ENCODE results near the gene POLG. TPM values are rescaled to one million over a fixed set of nuclear protein-coding genes. Genes with fewer than 3 reads are reported as not detected.

The POLG gene
- polyA plus RNA-seq, 1 donor from 2014 or later: 47.9 TPM

GRCh38 chr15:89335298-89336041 is 846 bp upstream of the POLG start:
- peak overlapping the region; percentile 73 for H3K4me2 ChIP-seq (ENCODE audit: low read length)
- TF ChIP-seq, protein P1, sequence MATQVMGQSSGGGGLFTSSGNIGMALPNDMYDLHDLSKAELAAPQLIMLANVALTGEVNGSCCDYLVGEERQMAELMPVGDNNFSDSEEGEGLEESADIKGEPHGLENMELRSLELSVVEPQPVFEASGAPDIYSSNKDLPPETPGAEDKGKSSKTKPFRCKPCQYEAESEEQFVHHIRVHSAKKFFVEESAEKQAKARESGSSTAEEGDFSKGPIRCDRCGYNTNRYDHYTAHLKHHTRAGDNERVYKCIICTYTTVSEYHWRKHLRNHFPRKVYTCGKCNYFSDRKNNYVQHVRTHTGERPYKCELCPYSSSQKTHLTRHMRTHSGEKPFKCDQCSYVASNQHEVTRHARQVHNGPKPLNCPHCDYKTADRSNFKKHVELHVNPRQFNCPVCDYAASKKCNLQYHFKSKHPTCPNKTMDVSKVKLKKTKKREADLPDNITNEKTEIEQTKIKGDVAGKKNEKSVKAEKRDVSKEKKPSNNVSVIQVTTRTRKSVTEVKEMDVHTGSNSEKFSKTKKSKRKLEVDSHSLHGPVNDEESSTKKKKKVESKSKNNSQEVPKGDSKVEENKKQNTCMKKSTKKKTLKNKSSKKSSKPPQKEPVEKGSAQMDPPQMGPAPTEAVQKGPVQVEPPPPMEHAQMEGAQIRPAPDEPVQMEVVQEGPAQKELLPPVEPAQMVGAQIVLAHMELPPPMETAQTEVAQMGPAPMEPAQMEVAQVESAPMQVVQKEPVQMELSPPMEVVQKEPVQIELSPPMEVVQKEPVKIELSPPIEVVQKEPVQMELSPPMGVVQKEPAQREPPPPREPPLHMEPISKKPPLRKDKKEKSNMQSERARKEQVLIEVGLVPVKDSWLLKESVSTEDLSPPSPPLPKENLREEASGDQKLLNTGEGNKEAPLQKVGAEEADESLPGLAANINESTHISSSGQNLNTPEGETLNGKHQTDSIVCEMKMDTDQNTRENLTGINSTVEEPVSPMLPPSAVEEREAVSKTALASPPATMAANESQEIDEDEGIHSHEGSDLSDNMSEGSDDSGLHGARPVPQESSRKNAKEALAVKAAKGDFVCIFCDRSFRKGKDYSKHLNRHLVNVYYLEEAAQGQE (IDR thresholded peaks at IDR 0.05; ENCODE audit: borderline replicate concordance): no peak
- TF ChIP-seq TAF1 (IDR thresholded peaks at IDR 0.05; ENCODE audit: low read depth) (no peak), SMC3 (conservative IDR thresholded peaks at IDR 0.05; ENCODE audit: poor library complexity) (no peak), RAD21 (conservative IDR thresholded peaks at IDR 0.05) (no peak), EZH2 (IDR thresholded peaks at IDR 0.05; ENCODE audit: borderline replicate concordance, insufficient read depth, low read length, poor library complexity, severe bottlenecking) (no peak), POLR2AphosphoS5 (IDR thresholded peaks at IDR 0.05) (no peak), MXI1 (conservative IDR thresholded peaks at IDR 0.05; ENCODE audit: poor library complexity, severe bottlenecking) (no peak), EP300 (conservative IDR thresholded peaks at IDR 0.05; ENCODE audit: poor library complexity, severe bottlenecking) (no peak)
- TF ChIP-seq, protein P2, sequence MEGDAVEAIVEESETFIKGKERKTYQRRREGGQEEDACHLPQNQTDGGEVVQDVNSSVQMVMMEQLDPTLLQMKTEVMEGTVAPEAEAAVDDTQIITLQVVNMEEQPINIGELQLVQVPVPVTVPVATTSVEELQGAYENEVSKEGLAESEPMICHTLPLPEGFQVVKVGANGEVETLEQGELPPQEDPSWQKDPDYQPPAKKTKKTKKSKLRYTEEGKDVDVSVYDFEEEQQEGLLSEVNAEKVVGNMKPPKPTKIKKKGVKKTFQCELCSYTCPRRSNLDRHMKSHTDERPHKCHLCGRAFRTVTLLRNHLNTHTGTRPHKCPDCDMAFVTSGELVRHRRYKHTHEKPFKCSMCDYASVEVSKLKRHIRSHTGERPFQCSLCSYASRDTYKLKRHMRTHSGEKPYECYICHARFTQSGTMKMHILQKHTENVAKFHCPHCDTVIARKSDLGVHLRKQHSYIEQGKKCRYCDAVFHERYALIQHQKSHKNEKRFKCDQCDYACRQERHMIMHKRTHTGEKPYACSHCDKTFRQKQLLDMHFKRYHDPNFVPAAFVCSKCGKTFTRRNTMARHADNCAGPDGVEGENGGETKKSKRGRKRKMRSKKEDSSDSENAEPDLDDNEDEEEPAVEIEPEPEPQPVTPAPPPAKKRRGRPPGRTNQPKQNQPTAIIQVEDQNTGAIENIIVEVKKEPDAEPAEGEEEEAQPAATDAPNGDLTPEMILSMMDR (IDR thresholded peaks at IDR 0.05; ENCODE audit: poor library complexity, severe bottlenecking): no peak
- H3K27ac ChIP-seq (ENCODE audit: low read length): peak overlapping the region; percentile 27
- peak overlapping the region; percentile 76 for H3K4me3 ChIP-seq (ENCODE audit: low read length)
- peak overlapping the region; percentile 54 for H3K9ac ChIP-seq (ENCODE audit: low read length)
- peak overlapping the region; percentile 27 for H2AFZ ChIP-seq (ENCODE audit: low read depth, low read length)
- H3K79me2 ChIP-seq (replicated peaks; ENCODE audit: insufficient read depth, low read length): peaks cover 16% of the 10 kb centered on the region
- no peaks in the 10 kb centered on the region for H3K9me3 ChIP-seq (ENCODE audit: low read length)
- no peaks in the 10 kb centered on the region for H3K9me2 ChIP-seq (ENCODE audit: insufficient read depth, low read length)
- H4K20me1 ChIP-seq (ENCODE audit: insufficient read depth): peaks cover 3% of the 10 kb centered on the region
- no peaks in the 10 kb centered on the region for H3F3A ChIP-seq (ENCODE audit: insufficient read depth, low read length, poor library complexity, severe bottlenecking)
- H3K36me3 ChIP-seq (ENCODE audit: insufficient read depth, low read length): no peaks in the 10 kb centered on the region
- H3K27me3 ChIP-seq (ENCODE audit: insufficient read depth, low read depth, low read length): no peaks in the 10 kb centered on the region

DNA sequence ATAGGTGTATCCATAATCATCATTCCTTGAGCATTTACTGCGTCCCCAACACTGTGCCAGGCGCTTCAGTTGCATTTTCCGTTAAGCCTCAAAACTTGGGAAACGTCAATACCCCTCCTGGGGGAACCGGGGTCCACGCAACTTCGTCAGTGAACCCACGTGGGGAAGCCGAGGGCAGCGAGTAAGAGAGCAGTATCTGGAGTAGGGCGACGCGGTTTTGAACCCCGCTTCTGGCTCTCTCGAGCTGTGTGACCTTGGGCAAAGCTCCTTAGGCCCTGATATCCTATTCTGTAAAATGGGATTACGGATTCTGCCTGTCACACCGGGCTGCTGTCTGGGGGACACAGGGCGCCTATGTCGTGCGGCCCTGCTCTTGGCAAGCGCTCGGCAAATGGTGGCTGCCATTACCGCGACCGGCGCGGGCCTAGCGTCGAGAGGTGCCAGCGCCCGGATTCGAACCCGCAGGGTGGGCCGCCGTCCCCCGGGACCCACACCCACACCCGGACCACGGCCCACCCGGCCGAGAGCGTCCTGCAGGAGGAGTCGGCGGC is 590 bp downstream of the POLG start:
- H3K9me2 ChIP-seq (ENCODE audit: insufficient read depth, low read length): no peaks in the 10 kb centered on the region
- peaks cover 6% of the 10 kb centered on the region for H3K36me3 ChIP-seq (ENCODE audit: insufficient read depth, low read length)
- no peaks in the 10 kb centered on the region for H3F3A ChIP-seq (ENCODE audit: insufficient read depth, low read length, poor library complexity, severe bottlenecking)
- H3K27ac ChIP-seq (ENCODE audit: low read length): peak overlapping the region; percentile 80
- H4K20me1 ChIP-seq (ENCODE audit: insufficient read depth): peaks cover 3% of the 10 kb centered on the region
- no peaks in the 10 kb centered on the region for H3K9me3 ChIP-seq (ENCODE audit: low read length)
- peak overlapping the region; percentile 78 for H3K9ac ChIP-seq (ENCODE audit: low read length)
- H2AFZ ChIP-seq (ENCODE audit: low read depth, low read length): peak overlapping the region; percentile 35
- TF ChIP-seq EZH2 (IDR thresholded peaks at IDR 0.05; ENCODE audit: borderline replicate concordance, insufficient read depth, low read length, poor library complexity, severe bottlenecking) (no peak), MXI1 (conservative IDR thresholded peaks at IDR 0.05; ENCODE audit: poor library complexity, severe bottlenecking) (no peak), SMC3 (conservative IDR thresholded peaks at IDR 0.05; ENCODE audit: poor library complexity) (no peak), RAD21 (conservative IDR thresholded peaks at IDR 0.05) (no peak), TAF1 (IDR thresholded peaks at IDR 0.05; ENCODE audit: low read depth) (no peak), POLR2AphosphoS5 (IDR thresholded peaks at IDR 0.05) (no peak), EP300 (conservative IDR thresholded peaks at IDR 0.05; ENCODE audit: poor library complexity, severe bottlenecking) (no peak)
- TF ChIP-seq, protein P2 (IDR thresholded peaks at IDR 0.05; ENCODE audit: poor library complexity, severe bottlenecking): no peak
- TF ChIP-seq, protein P1 (IDR thresholded peaks at IDR 0.05; ENCODE audit: borderline replicate concordance): no peak
- peaks cover 16% of the 10 kb centered on the region for H3K79me2 ChIP-seq (replicated peaks; ENCODE audit: insufficient read depth, low read length)
- H3K4me3 ChIP-seq (ENCODE audit: low read length): peak overlapping the region; percentile 76
- no peaks in the 10 kb centered on the region for H3K27me3 ChIP-seq (ENCODE audit: insufficient read depth, low read depth, low read length)
- peak overlapping the region; percentile 68 for H3K4me2 ChIP-seq (ENCODE audit: low read length)

Measured in neural cell (in vitro differentiated cells).